ENCODE data around the gene TRPV6. TPM values are rescaled to one million over a fixed set of nuclear protein-coding genes. Genes with fewer than 3 reads are reported as not detected.

TRPV6 gene
- polyA plus RNA-seq, 3 donors: 0.44 TPM; not detected in 2

DNA sequence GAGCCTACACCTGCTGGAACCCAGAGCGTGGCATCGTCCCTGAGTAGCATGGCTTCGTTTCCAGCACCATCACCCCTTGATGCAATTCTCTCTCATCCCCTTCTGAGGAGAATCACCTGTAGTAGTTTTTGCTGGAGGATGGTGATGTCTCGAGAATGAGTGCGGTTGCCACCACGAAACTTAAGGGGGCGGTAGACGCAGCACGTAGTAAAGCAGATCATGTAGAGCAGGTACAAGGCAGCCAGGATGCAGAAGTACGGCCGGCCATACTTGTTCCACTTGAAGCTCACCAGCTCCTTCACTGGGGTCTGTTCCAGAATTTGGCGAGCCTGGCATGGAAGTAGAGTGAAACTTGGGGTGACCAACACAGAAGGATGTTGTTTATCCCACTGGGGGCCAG, 39.9 kb upstream of the TRPV6 start:
- peaks cover 32% of the 10 kb centered on the region for H3K4me1 Mint-ChIP-seq
- Histone ChIP-seq H3K79me2 (ENCODE audit: insufficient read depth, low read length) (no peaks in the 10 kb centered on the region), H3K4me1 (ENCODE audit: control insufficient read depth in 1 of 2, insufficient read depth in 2 of 2, low read length in 2 of 2) (peaks cover 33% of the 10 kb centered on the region in 2 donors), H3K9ac (ENCODE audit: insufficient read depth, low read length, poor library complexity, severe bottlenecking) (no peak overlapping the region), H3K4me2 (replicated peaks; ENCODE audit: extremely low read depth, low read length, poor library complexity, severe bottlenecking) (no peak overlapping the region), H3K27ac (ENCODE audit: low read depth in 1 of 2, low read length in 2 of 2) (no peak overlapping the region), H3K36me3 (replicated peaks in 1 of 2; ENCODE audit: control insufficient read depth in 1 of 2, insufficient read depth in 2 of 2, low read length in 2 of 2) (no peaks in the 10 kb centered on the region), H2AFZ (ENCODE audit: insufficient read depth, low read depth, low read length, poor library complexity, severe bottlenecking) (no peak overlapping the region), H3K9me3 (replicated peaks in 1 of 2; ENCODE audit: control insufficient read depth in 1 of 2, insufficient read depth in 1 of 2, low read length in 2 of 2) (peaks cover 10 to 23% of the 10 kb centered on the region in 2 donors), H4K20me1 (ENCODE audit: insufficient read depth, low read length) (no peaks in the 10 kb centered on the region), H3K4me3 (replicated peaks in 1 of 3; ENCODE audit: low read depth in 2 of 3, low read length in 3 of 3) (no peak overlapping the region), H3K27me3 (ENCODE audit: control insufficient read depth in 2 of 2, insufficient read depth in 2 of 2, low read length in 2 of 2) (no peaks in the 10 kb centered on the region)
- TF ChIP-seq, protein P1, sequence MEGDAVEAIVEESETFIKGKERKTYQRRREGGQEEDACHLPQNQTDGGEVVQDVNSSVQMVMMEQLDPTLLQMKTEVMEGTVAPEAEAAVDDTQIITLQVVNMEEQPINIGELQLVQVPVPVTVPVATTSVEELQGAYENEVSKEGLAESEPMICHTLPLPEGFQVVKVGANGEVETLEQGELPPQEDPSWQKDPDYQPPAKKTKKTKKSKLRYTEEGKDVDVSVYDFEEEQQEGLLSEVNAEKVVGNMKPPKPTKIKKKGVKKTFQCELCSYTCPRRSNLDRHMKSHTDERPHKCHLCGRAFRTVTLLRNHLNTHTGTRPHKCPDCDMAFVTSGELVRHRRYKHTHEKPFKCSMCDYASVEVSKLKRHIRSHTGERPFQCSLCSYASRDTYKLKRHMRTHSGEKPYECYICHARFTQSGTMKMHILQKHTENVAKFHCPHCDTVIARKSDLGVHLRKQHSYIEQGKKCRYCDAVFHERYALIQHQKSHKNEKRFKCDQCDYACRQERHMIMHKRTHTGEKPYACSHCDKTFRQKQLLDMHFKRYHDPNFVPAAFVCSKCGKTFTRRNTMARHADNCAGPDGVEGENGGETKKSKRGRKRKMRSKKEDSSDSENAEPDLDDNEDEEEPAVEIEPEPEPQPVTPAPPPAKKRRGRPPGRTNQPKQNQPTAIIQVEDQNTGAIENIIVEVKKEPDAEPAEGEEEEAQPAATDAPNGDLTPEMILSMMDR (IDR thresholded peaks at IDR 0.05): no peak
- 95% methylated on average over 8 of the region's 12 CpGs for WGBS (ENCODE audit: insufficient coverage)
- peaks cover 21 to 39% (median 31%) of the 10 kb centered on the region in 7 donors for H3K9me3 Mint-ChIP-seq
- H3K4me3 Mint-ChIP-seq: no peak overlapping the region
- H3K27me3 Mint-ChIP-seq (ENCODE audit: low read depth in 3 of 3): peaks cover 0 to 7% (median 0%) of the 10 kb centered on the region in 3 donors
- intact Hi-C loops (cut with micrococcal nuclease): no loop called here
- peak overlapping the region in 1 of 7 donors; percentile 3 for H3K27ac Mint-ChIP-seq
- H3K36me3 Mint-ChIP-seq: peaks cover 6 to 8% of the 10 kb centered on the region in 2 donors
- no peak for DNase-seq

DNA sequence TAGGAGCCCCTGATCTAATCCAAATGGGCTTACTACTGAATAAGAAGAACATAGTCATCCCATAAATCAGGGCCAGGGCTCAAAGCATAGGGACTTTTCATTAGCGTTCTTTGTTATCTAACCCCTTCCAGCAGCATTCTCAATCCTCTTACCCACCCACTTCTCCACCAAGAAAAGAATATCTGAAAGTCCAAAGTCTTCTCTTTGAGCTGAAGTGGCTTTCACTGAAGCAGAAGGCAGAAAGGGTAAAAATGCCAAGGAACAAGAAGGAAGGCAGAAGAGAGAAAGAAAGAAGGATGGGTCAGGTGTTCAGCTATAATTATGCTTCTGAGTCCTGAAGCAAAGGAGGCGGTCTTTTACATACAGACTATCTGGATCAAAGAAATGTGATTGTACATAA, 37.8 kb upstream of the TRPV6 start:
- H3K27ac Mint-ChIP-seq: no peak overlapping the region
- no peaks in the 10 kb centered on the region for H4K20me1 ChIP-seq (ENCODE audit: insufficient read depth, low read length)
- TF ChIP-seq, protein P1 (IDR thresholded peaks at IDR 0.05): no peak
- H3K36me3 Mint-ChIP-seq: peaks cover 6 to 8% of the 10 kb centered on the region in 2 donors
- H3K4me1 ChIP-seq (ENCODE audit: control insufficient read depth in 1 of 2, insufficient read depth in 2 of 2, low read length in 2 of 2): peaks cover 27 to 28% of the 10 kb centered on the region in 2 donors
- H3K4me2 ChIP-seq (replicated peaks; ENCODE audit: extremely low read depth, low read length, poor library complexity, severe bottlenecking): no peak overlapping the region
- H3K9me3 ChIP-seq (replicated peaks in 1 of 2; ENCODE audit: control insufficient read depth in 1 of 2, insufficient read depth in 1 of 2, low read length in 2 of 2): peaks cover 0 to 6% of the 10 kb centered on the region in 2 donors
- WGBS (ENCODE audit: insufficient coverage): no CpG with 5 or more reads among the region's 2 CpGs
- no peak overlapping the region for H3K27ac ChIP-seq (ENCODE audit: low read depth in 1 of 2, low read length in 2 of 2)
- peak overlapping the region; percentile 17 for H2AFZ ChIP-seq (ENCODE audit: insufficient read depth, low read depth, low read length, poor library complexity, severe bottlenecking)
- no peak for DNase-seq
- peaks cover 28% of the 10 kb centered on the region for H3K4me1 Mint-ChIP-seq
- no peaks in the 10 kb centered on the region for H3K36me3 ChIP-seq (replicated peaks in 1 of 2; ENCODE audit: control insufficient read depth in 1 of 2, insufficient read depth in 2 of 2, low read length in 2 of 2)
- no peak overlapping the region for H3K9ac ChIP-seq (ENCODE audit: insufficient read depth, low read length, poor library complexity, severe bottlenecking)
- H3K79me2 ChIP-seq (ENCODE audit: insufficient read depth, low read length): no peaks in the 10 kb centered on the region
- H3K27me3 Mint-ChIP-seq (ENCODE audit: low read depth in 3 of 3): peaks cover 0 to 17% (median 0%) of the 10 kb centered on the region in 3 donors
- H3K4me3 Mint-ChIP-seq: no peak overlapping the region
- H3K4me3 ChIP-seq (replicated peaks in 1 of 3; ENCODE audit: low read depth in 2 of 3, low read length in 3 of 3): no peak overlapping the region
- intact Hi-C loops (cut with micrococcal nuclease): no loop called here
- H3K9me3 Mint-ChIP-seq: peaks cover 12 to 20% (median 16%) of the 10 kb centered on the region in 7 donors
- H3K27me3 ChIP-seq (ENCODE audit: control insufficient read depth in 2 of 2, insufficient read depth in 2 of 2, low read length in 2 of 2): no peaks in the 10 kb centered on the region

Data from CD14-positive monocyte (primary cell).